Activated naive CD4-positive, alpha-beta T cell treated with anti-CD3 and anti-CD28 coated beads for 36 hours (primary cell): ENCODE data around the gene SPTLC3. TPM values are rescaled to one million over a fixed set of nuclear protein-coding genes. Genes with fewer than 3 reads are reported as not detected.

Experiments used
- CTCF ChIA-PET: fragments of 350-600 bp; sonication (Branson Sonifier 250); formaldehyde crosslinking; loops from one replicate; lab custom pipeline; 2021; ENCODE audit warnings: antibody characterized with exemption; lab: Charles Lee
- DNase-seq: peaks from one replicate; pipeline ENCODE4 v3.0.0-alpha.2; 2020
- H3K27ac Mint-ChIP-seq: one replicate; pipeline ENCODE4 v1.8.0; 2021; ENCODE audit warnings: mild to moderate bottlenecking, mixed read lengths
- H3K27me3 Mint-ChIP-seq: one replicate; pipeline ENCODE4 v1.8.0; 2021; ENCODE audit warnings: low read depth, mixed read lengths
- H3K36me3 Mint-ChIP-seq: one replicate; pipeline ENCODE4 v1.8.0; 2021; ENCODE audit warnings: low read depth, mixed read lengths
- H3K4me1 Mint-ChIP-seq: one replicate; pipeline ENCODE4 v1.8.0; 2021; ENCODE audit warnings: low read depth, mixed read lengths
- H3K4me3 Mint-ChIP-seq: one replicate; pipeline ENCODE4 v1.8.0; 2021; ENCODE audit warnings: mild to moderate bottlenecking, moderate library complexity, mixed read lengths
- H3K9me3 Mint-ChIP-seq: one replicate; pipeline ENCODE4 v1.8.0; 2021; ENCODE audit warnings: mixed read lengths
- intact Hi-C: fragments of 100-400 bp; cut with micrococcal nuclease; formaldehyde crosslinking; loops from one replicate; pipeline ENCODE4 v1.15.1; 2023
- total RNA-seq, 2 experiments: library from RNA; stranded (reverse); gene quantifications; one replicate each; pipeline ENCODE4 v1.2.3, GENCODE V29; 2021

The SPTLC3 gene
- total RNA-seq, 2 experiments from 2014 or later, result 0.15 to 0.64 TPM

DNA sequence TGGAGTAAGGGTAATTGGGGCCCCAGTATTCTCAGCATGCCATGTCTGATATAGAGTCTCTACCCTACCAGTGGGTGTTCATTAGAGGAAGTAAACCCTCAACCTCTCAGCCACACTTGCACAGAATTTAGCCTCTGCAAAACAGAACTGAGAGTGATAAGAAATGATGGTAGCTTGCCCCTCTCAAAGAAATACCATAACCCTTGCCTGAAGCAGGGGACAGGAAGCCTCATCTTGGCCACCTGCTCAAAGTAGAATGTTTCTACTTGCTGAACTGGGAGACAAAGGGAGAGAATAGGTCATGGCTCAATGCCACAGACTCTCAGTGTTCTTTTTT lies 33.7 kb downstream of the SPTLC3 start:
- Mint-ChIP-seq H3K4me3 (no peak overlapping the region), H3K27ac (no peak overlapping the region), H3K9me3 (no peaks in the 10 kb centered on the region), H3K4me1 (no peaks in the 10 kb centered on the region), H3K36me3 (no peaks in the 10 kb centered on the region), H3K27me3 (peaks cover 3% of the 10 kb centered on the region)
- intact Hi-C loops, result no loop called here
- CTCF ChIA-PET, result no interaction called here
- no peak for DNase-seq

DNA sequence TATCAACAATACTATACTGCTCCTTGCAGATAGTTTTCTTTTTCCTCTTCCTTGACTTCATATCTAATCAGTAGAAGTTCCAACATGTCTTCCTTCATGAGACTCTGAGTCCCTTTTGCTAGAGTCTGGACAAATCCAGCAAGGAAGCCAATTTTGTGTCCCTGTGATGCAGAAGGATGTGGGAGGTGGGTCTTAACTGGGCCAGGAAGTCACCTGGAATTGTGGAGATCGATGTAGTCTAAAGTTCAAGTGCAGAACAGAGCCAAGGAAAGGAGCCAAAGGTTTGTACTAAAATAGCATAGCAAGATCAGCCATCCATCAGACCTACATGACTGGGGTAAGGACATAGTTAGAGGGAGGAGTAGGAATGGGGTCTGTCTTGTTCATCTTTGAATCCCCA lies 37.6 kb downstream of the SPTLC3 start:
- H3K4me1 Mint-ChIP-seq, result no peaks in the 10 kb centered on the region
- H3K9me3 Mint-ChIP-seq, result no peaks in the 10 kb centered on the region
- intact Hi-C loops, result no loop called here
- H3K27me3 Mint-ChIP-seq, result peaks cover 3% of the 10 kb centered on the region
- no peak for DNase-seq
- CTCF ChIA-PET, result no interaction called here
- H3K36me3 Mint-ChIP-seq, result no peaks in the 10 kb centered on the region
- H3K27ac Mint-ChIP-seq, result no peak overlapping the region
- no peak overlapping the region for H3K4me3 Mint-ChIP-seq

DNA sequence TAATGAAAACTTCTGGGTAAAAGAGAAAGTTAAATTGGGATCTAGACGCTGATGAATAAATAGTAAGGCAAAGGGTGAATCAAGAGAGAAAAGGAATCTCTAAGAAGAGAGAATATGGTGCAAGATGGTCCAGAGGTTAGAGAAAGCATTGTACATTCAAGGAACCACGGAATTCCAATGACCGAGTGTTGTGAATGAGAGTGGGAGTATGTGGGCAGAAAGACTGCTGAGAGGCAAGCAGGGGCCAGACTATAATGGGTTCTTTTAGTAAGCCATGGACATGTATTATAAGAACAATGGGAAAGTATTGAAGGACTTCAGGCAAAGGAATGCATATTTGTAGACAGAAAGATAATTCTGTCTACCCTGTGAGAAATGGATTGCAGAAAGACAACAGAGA lies 45.2 kb downstream of the SPTLC3 start:
- intact Hi-C loops, result no loop called here
- Mint-ChIP-seq H3K4me1 (no peaks in the 10 kb centered on the region), H3K4me3 (no peak overlapping the region), H3K9me3 (no peaks in the 10 kb centered on the region), H3K27ac (no peak overlapping the region), H3K27me3 (no peaks in the 10 kb centered on the region), H3K36me3 (no peaks in the 10 kb centered on the region)
- CTCF ChIA-PET, result no interaction called here
- no peak for DNase-seq

DNA sequence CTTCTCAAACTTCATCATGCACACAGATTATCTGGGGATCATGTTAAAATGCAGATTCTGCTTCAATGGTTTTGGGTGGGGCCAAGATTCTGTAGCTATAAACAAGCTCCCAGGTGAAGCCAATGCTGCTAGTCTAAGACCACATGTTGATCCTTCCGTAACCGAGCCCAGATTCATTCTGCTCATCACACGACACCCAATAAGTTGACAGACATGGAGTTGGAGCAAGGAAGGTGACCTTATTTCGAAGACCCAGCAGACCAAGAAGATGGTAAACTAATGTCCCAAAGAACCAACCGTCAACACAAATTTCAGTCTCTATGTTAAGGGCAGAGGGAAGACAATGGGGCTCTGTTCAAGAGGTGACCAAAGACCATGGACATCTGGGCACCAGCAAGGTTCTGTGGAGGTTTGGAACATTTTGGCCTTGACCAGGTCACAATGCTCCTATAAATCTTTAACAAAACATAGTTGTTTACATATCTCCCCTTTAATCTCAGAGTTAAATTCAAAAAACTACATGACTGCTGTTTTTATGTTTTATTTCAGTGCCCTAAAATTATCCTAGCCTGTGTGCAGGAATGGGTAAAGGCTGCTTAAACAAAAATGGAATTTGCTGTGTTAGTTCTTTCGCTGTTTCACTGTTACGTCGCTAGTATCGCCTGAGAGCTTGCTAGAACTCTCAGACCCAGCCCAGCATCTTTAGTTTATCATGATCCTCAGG lies 50.1 kb downstream of the SPTLC3 start:
- CTCF ChIA-PET, result no interaction called here
- Mint-ChIP-seq H3K27ac (no peak overlapping the region), H3K4me3 (no peak overlapping the region), H3K4me1 (no peaks in the 10 kb centered on the region), H3K9me3 (no peaks in the 10 kb centered on the region), H3K36me3 (no peaks in the 10 kb centered on the region), H3K27me3 (no peaks in the 10 kb centered on the region)
- intact Hi-C loops, result no loop called here
- DNase-seq, result no peak

DNA sequence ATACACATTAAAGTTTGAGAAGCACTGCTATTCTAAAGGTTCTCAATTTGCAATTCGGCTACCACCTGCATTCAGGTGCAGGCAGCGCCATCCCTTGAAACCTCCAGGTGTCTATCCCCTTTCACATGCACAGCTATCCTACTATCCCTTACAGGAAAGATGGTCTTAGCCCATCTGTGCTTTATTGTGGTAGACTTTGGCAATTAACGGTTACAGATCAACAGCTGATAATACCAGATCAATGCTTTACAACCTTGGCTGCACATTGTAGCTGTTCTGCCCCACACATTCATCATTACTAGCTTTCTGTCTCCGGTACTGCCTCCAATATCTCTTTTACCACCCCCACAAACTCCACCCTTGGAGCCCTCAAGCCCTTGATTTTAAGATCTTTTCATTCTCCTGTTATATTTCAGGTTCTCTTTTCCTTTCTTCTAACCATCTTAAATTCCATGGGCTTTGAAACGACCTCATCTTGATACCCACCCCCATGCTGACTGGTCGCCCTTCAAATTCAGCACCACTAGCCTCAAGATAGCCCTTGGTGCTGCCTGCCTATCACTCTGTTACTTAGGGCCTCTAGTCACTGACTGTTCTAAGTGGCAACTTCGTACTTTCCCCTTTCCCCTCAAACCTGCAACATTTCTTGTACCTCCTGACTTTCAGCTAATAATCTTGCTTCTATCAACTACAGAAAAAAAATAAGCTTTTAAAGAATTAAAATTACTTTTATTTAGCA lies 50.8 kb downstream of the SPTLC3 start:
- DNase-seq, result no peak
- no peaks in the 10 kb centered on the region for H3K4me1 Mint-ChIP-seq

DNA sequence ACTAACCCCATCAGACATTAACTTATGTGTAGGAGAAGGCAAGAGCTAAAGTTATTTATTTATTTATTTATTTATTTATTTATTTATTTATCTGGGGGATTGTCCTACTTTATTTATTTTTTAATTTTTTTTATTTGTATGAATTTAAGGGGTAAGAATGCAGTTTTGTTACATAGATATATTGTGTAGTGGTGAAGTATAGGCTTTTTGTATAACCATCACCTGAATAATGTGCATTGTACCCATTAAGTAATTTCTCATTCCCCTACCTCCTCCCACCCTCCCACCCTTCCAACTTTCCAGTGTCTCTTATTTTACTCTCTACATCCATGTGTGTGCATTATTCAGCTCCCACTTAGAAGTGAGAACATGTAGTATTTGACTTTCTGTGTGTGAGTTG lies 51.6 kb downstream of the SPTLC3 start:
- no peak for DNase-seq
- H3K9me3 Mint-ChIP-seq, result no peaks in the 10 kb centered on the region
- intact Hi-C loops, result no loop called here
- no peaks in the 10 kb centered on the region for H3K27me3 Mint-ChIP-seq
- CTCF ChIA-PET, result no interaction called here
- no peaks in the 10 kb centered on the region for H3K36me3 Mint-ChIP-seq
- H3K4me3 Mint-ChIP-seq, result no peak overlapping the region
- H3K27ac Mint-ChIP-seq, result no peak overlapping the region
- H3K4me1 Mint-ChIP-seq, result no peaks in the 10 kb centered on the region

More for the DNA sequence above, 50.8 kb downstream of the SPTLC3 start:
- CTCF ChIA-PET, result no interaction called here
- H3K27me3 Mint-ChIP-seq, result no peaks in the 10 kb centered on the region
- no peak overlapping the region for H3K4me3 Mint-ChIP-seq
- H3K27ac Mint-ChIP-seq, result no peak overlapping the region
- intact Hi-C loops, result no loop called here
- H3K9me3 Mint-ChIP-seq, result no peaks in the 10 kb centered on the region
- H3K36me3 Mint-ChIP-seq, result no peaks in the 10 kb centered on the region

DNA sequence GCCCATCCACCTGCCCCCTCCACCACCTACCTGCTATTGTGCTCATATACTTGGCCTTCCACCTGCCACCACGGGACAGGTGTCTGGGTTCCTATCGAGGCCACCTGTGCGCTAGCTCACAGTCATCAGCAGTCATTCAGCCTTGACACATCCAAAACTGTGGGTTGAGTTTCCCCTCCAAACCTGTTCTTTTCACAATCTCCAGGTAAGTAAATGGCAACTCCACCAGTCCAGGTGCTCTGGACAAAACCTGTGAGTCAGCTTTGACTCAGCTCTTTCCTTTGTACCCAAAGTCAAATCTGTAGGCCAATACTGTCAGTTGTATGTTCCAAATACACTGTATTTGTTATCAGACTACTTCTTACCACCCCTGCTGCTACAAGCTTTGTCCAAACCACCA lies 52.6 kb downstream of the SPTLC3 start:
- no peak for DNase-seq
- Mint-ChIP-seq H3K4me1 (no peaks in the 10 kb centered on the region), H3K27me3 (no peaks in the 10 kb centered on the region), H3K9me3 (no peaks in the 10 kb centered on the region), H3K4me3 (no peak overlapping the region), H3K27ac (no peak overlapping the region), H3K36me3 (no peaks in the 10 kb centered on the region)
- CTCF ChIA-PET, result no interaction called here
- intact Hi-C loops, result no loop called here

DNA sequence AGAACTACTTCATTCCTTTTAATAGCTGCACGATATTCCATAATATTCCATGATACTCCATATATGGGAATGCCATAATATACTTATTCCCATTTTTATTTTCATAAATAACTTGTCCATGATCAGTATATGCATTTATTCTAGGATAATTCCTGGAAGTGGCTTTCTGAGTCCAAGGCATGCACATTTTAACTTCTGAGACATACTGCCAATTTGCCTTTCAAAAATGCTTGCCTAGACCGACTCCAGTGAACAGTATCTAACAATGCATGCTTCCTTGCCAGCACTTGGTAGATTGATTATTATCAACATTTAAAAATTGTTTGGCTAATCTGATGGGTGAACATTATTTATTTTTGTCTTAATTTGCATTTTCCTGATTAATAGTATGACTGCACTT lies 54.0 kb downstream of the SPTLC3 start:
- H3K4me3 Mint-ChIP-seq, result no peak overlapping the region
- no peak overlapping the region for H3K27ac Mint-ChIP-seq
- intact Hi-C loops, result no loop called here
- H3K36me3 Mint-ChIP-seq, result no peaks in the 10 kb centered on the region
- no peaks in the 10 kb centered on the region for H3K27me3 Mint-ChIP-seq
- peaks cover 2% of the 10 kb centered on the region for H3K9me3 Mint-ChIP-seq
- CTCF ChIA-PET, result no interaction called here
- no peaks in the 10 kb centered on the region for H3K4me1 Mint-ChIP-seq
- no peak for DNase-seq

DNA sequence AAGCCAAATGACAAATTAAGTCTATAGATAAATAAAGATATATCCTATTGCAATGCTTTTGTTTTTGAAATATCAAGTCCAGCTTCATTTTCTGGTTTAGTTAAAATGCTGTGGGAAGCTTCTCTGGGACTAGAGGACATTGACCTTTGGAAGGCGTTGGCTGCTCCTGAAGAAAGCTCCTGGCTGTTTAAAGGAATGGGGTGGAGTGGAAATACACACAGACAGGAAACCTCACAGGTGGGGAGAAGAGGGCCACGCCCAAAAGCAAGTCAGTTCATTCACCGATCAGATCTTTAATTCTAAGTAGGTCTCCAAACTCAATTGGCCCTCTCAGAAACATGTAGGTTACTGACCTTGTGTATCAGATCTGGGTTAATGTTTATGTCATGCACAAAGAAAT lies 59.6 kb downstream of the SPTLC3 start:
- Mint-ChIP-seq H3K36me3 (no peaks in the 10 kb centered on the region), H3K9me3 (peaks cover 2% of the 10 kb centered on the region), H3K27ac (no peak overlapping the region), H3K27me3 (no peaks in the 10 kb centered on the region), H3K4me3 (no peak overlapping the region), H3K4me1 (no peaks in the 10 kb centered on the region)
- DNase-seq, result no peak
- CTCF ChIA-PET, result interaction anchor here (0.5 kb wide), 1 partner anchor 716 kb away, joined by 3 read pairs; no protein-coding TSS in a partner anchor
- intact Hi-C loops, result no loop called here

DNA sequence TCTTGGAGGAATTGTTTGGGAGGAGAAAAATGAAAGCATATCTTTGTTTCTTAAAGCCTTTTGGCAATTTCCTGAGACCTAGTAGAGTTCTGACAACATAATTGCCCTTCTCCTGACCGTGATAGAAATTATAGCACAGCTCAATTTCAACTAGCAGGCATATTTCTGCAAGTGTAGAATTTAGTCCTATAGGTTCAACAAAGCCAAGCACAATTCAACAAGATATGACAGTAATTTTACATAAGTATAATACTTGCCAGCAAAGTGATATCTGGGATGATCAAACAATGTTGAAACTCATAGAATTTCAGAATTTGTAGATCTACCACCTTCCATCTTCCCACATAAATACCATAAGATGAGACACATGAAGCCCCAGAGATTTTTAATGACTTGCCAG lies 73.1 kb downstream of the SPTLC3 start:
- intact Hi-C loops, result no loop called here
- H3K9me3 Mint-ChIP-seq, result no peaks in the 10 kb centered on the region
- no peaks in the 10 kb centered on the region for H3K36me3 Mint-ChIP-seq
- H3K4me1 Mint-ChIP-seq, result no peaks in the 10 kb centered on the region
- CTCF ChIA-PET, result no interaction called here
- no peak for DNase-seq
- no peak overlapping the region for H3K27ac Mint-ChIP-seq
- no peak overlapping the region for H3K4me3 Mint-ChIP-seq
- H3K27me3 Mint-ChIP-seq, result no peaks in the 10 kb centered on the region

DNA sequence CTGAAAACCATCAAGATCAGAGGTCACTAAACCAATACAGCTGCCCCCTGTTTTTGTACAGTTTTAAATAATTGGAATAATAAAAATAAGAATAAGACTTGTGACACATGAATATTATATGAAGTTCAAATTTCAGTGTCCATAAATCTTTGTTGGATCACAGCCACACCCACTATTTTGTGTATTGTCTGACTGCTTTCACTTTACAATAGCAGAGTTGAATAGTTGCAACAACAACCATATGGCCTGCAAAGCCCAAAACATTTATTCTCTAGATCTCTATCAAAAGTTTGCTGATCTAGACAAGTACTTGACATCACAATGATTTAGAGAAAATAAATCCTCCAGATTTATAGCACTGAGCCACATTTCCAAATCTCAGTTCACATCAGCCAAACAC lies 73.6 kb downstream of the SPTLC3 start:
- CTCF ChIA-PET, result no interaction called here
- DNase-seq, result no peak

DNA sequence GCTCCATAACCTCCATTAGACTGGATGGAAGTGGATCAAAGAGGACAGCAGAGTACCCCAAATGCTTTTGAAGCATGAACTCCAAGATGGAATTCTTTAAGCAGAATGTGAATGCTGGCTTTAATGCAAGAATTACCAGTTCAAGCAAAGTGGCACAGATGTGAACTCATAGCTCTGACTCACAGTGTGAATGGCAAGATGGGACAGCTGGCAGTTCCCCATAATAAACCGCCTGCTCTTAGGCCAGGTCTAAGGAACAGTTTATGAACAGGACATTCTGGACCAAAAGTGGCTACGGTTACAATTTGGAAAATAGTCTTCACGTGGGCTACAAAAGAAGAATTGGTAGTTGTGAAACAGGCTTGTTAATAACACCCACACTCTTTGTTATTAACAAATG lies 76.5 kb downstream of the SPTLC3 start:
- no peaks in the 10 kb centered on the region for H3K36me3 Mint-ChIP-seq
- intact Hi-C loops, result no loop called here
- no peaks in the 10 kb centered on the region for H3K27me3 Mint-ChIP-seq
- no peaks in the 10 kb centered on the region for H3K9me3 Mint-ChIP-seq
- CTCF ChIA-PET, result no interaction called here
- no peak overlapping the region for H3K27ac Mint-ChIP-seq
- no peak overlapping the region for H3K4me3 Mint-ChIP-seq
- H3K4me1 Mint-ChIP-seq, result no peaks in the 10 kb centered on the region
- DNase-seq, result no peak

More for the DNA sequence above, 73.6 kb downstream of the SPTLC3 start:
- no peaks in the 10 kb centered on the region for H3K4me1 Mint-ChIP-seq
- no peak overlapping the region for H3K4me3 Mint-ChIP-seq
- H3K27ac Mint-ChIP-seq, result no peak overlapping the region
- H3K36me3 Mint-ChIP-seq, result no peaks in the 10 kb centered on the region
- intact Hi-C loops, result no loop called here
- no peaks in the 10 kb centered on the region for H3K9me3 Mint-ChIP-seq
- no peaks in the 10 kb centered on the region for H3K27me3 Mint-ChIP-seq

DNA sequence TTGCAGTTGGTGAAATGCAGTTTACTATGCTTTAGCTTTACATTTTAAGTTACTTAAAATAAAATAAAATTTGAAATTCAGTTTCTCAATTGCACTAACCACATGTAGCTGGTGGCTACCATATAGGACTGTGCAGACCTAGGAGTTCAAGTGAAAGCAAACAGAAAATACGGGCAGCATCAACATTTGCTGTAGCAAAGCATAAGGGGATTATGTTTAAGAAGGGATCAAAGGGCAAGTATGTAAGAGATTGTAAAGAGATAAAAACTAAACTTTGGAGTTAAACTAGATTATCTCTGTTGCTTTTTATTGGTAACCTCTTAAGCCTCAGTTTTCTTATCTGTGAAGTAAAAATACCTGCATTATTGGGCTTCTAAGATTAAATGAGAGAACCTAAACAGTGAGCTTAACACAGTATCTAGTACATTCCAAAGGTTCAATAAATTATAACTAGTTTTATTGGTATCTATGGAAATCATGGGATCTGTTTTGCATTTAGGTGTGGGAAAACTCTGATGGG lies 81.2 kb downstream of the SPTLC3 start:
- intact Hi-C loops, result no loop called here
- Mint-ChIP-seq H3K27me3 (no peaks in the 10 kb centered on the region), H3K36me3 (no peaks in the 10 kb centered on the region), H3K4me3 (no peak overlapping the region), H3K9me3 (no peaks in the 10 kb centered on the region), H3K4me1 (no peaks in the 10 kb centered on the region), H3K27ac (no peak overlapping the region)
- no peak for DNase-seq
- CTCF ChIA-PET, result no interaction called here
